Breast epithelium (tissue), 4 donors: Measurements from ENCODE around the gene TADA2A. TPM values are rescaled to one million over a fixed set of nuclear protein-coding genes. Genes with fewer than 3 reads are reported as not detected.

ENCODE experiments used
- DNase-seq, 2 donors: peaks; one replicate each; pipeline ENCODE4 v3.0.0-alpha.2; 2019; ENCODE audit warnings: low spot score in 2 of 2
- H3K27ac ChIP-seq, 2 donors: fragments of 200-600 bp; sonication (generic) in 1 of 2; one replicate each; pipeline ENCODE4 v1.5.1; 2016 to 2019; ENCODE audit warnings: mild to moderate bottlenecking in 1 of 2
- H3K27me3 ChIP-seq, 2 donors: fragments of 200-600 bp; sonication (generic) in 1 of 2; one replicate each; pipeline versions ENCODE4 v1.5.1 to v1.6.0; 2017 to 2019; ENCODE audit warnings: control low read depth in 1 of 2, mild to moderate bottlenecking in 1 of 2
- H3K36me3 ChIP-seq: fragments of 200-600 bp; one replicate; pipeline ENCODE4 v1.5.1; 2019
- H3K4me1 ChIP-seq, 2 donors: fragments of 200-600 bp; sonication (generic); one replicate each; pipeline ENCODE4 v1.5.1; 2016 to 2019; ENCODE audit warnings: control low read depth in 1 of 2
- H3K4me3 ChIP-seq, 3 donors: fragments of 200-600 bp; sonication (generic); 1 replicate in 2 of 3; 2 replicates in 1 of 3; pipeline ENCODE4 v1.5.1; 2016 to 2019; ENCODE audit warnings: mild to moderate bottlenecking in 3 of 3, moderate library complexity in 2 of 3
- H3K9me3 ChIP-seq, 2 donors: fragments of 200-600 bp; sonication (generic) in 1 of 2; one replicate each; pipeline ENCODE4 v1.5.1; 2016 to 2019; ENCODE audit warnings: control low read depth in 1 of 2
- POLR2A ChIP-seq: fragments of 450-650 bp; IDR thresholded peaks from one replicate; pipeline ENCODE4 v1.6.1; 2016; ENCODE audit warnings: antibody characterized with exemption, mild to moderate bottlenecking, moderate library complexity
- POLR2AphosphoS5 ChIP-seq, 3 donors: sonication (generic); formaldehyde crosslinking; IDR thresholded peaks; one replicate each; pipeline ENCODE4 v1.6.1; 2017; ENCODE audit warnings: antibody characterized with exemption in 3 of 3
- intact Hi-C: fragments of 100-400 bp; cut with DNase I; formaldehyde crosslinking; loops from one replicate; pipeline ENCODE4 v1.15.1; 2023; ENCODE audit warnings: low total_unique reads
- total RNA-seq, 3 donors: library from RNA; depleted of rRNA; stranded (reverse); fragments of >200 nt; gene quantifications; one replicate each; pipeline ENCODE4 v1.1.0, GENCODE V29; 2016
- TF ChIP-seq, protein P1 (sequence below), 3 donors: fragments of 450-650 bp; IDR thresholded peaks; one replicate each; pipeline ENCODE4 v1.5.1; 2016 to 2017; ENCODE audit warnings: antibody characterized with exemption in 3 of 3, mild to moderate bottlenecking in 3 of 3, moderate library complexity in 3 of 3

TADA2A gene
- total RNA-seq, 3 donors from 2014 or later, result 14.7 to 36.1 (median 26.3) TPM

DNA sequence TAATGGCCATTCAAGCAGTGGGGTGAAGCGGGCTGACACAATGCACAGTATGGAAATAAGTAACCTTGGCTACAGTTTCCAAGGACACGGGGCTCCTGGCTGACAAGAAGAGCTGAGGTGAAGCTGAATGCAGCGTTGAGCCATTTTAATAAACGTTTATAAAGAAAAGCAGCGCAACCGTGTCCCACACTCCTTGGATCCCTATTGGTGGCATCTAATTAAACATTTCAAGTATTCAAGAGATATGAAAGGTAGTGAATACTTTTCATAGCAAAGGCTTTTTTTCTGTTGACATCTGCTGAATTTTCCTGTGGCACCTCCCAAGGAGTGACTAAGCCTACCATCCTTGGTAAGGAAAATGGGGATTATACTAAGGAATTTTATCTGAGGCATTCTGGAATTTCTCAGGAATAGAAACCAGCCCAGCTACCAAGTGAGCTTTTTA, 109.5 kb downstream of the TADA2A start:
- Histone ChIP-seq H3K4me3 (no peak overlapping the region), H3K27me3 (no peaks in the 10 kb centered on the region), H3K36me3 (peaks cover 8% of the 10 kb centered on the region), H3K27ac (no peak overlapping the region), H3K4me1 (no peaks in the 10 kb centered on the region), H3K9me3 (no peaks in the 10 kb centered on the region)
- intact Hi-C loops, result no loop called here
- no peak for DNase-seq
- TF ChIP-seq POLR2AphosphoS5 (IDR thresholded peaks at IDR 0.05), result no peak
- TF ChIP-seq, protein P1, sequence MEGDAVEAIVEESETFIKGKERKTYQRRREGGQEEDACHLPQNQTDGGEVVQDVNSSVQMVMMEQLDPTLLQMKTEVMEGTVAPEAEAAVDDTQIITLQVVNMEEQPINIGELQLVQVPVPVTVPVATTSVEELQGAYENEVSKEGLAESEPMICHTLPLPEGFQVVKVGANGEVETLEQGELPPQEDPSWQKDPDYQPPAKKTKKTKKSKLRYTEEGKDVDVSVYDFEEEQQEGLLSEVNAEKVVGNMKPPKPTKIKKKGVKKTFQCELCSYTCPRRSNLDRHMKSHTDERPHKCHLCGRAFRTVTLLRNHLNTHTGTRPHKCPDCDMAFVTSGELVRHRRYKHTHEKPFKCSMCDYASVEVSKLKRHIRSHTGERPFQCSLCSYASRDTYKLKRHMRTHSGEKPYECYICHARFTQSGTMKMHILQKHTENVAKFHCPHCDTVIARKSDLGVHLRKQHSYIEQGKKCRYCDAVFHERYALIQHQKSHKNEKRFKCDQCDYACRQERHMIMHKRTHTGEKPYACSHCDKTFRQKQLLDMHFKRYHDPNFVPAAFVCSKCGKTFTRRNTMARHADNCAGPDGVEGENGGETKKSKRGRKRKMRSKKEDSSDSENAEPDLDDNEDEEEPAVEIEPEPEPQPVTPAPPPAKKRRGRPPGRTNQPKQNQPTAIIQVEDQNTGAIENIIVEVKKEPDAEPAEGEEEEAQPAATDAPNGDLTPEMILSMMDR (IDR thresholded peaks at IDR 0.05), result no peak
- no peak for TF ChIP-seq POLR2A

DNA sequence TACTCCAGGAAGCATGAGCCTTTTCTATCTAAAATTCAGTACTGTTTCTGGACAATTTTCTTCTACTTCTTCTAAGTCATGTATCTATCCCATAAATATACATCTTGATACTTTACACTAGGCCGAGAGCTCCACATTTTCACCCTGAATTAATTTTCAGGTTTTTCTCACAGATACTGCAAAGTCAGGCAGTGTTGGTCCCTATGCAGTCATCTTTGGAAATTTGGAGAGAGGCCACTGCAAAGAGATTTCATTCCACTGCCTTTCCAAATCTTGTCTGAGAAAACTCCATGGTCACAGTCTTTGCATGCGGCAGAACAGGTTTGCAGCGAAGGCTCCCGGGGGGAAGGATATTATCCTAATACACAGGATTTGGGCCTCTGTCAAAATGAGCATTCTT, 111.2 kb downstream of the TADA2A start:
- no peaks in the 10 kb centered on the region for H3K27me3 ChIP-seq
- H3K36me3 ChIP-seq, result no peaks in the 10 kb centered on the region
- DNase-seq, result no peak
- no peaks in the 10 kb centered on the region for H3K4me1 ChIP-seq
- intact Hi-C loops, result no loop called here
- no peak overlapping the region for H3K27ac ChIP-seq
- no peaks in the 10 kb centered on the region for H3K9me3 ChIP-seq
- no peak overlapping the region for H3K4me3 ChIP-seq
- no peak for TF ChIP-seq POLR2A
- no peak for TF ChIP-seq POLR2AphosphoS5 (IDR thresholded peaks at IDR 0.05)
- TF ChIP-seq, protein P1 (IDR thresholded peaks at IDR 0.05), result no peak

DNA sequence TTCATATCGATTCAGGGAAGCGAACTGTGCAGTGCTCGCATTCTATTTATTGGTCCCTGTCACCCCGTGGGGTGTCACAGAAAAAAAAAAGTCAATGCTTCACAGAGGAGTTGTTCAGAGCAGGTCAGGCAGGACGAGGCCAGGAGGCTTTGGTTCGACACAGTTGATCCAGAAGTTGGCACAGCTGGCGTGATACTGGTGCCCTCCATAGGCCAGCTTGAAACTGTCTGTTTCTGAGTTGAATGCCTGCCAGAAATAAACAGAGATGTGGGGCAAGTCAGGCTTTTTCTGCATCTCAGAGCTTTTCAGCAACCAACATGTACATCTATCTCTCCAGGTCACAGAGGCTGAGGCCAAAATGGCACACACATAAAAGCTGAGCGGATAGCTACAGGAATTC, 112.1 kb downstream of the TADA2A start:
- TF ChIP-seq POLR2A (no peak), POLR2AphosphoS5 (IDR thresholded peaks at IDR 0.05) (no peak)
- TF ChIP-seq, protein P1 (IDR thresholded peaks at IDR 0.05), result no peak
- Histone ChIP-seq H3K36me3 (no peaks in the 10 kb centered on the region), H3K4me1 (no peaks in the 10 kb centered on the region), H3K4me3 (no peak overlapping the region), H3K27me3 (no peaks in the 10 kb centered on the region), H3K9me3 (no peaks in the 10 kb centered on the region), H3K27ac (no peak overlapping the region)
- intact Hi-C loops, result no loop called here
- DNase-seq, result no peak

DNA sequence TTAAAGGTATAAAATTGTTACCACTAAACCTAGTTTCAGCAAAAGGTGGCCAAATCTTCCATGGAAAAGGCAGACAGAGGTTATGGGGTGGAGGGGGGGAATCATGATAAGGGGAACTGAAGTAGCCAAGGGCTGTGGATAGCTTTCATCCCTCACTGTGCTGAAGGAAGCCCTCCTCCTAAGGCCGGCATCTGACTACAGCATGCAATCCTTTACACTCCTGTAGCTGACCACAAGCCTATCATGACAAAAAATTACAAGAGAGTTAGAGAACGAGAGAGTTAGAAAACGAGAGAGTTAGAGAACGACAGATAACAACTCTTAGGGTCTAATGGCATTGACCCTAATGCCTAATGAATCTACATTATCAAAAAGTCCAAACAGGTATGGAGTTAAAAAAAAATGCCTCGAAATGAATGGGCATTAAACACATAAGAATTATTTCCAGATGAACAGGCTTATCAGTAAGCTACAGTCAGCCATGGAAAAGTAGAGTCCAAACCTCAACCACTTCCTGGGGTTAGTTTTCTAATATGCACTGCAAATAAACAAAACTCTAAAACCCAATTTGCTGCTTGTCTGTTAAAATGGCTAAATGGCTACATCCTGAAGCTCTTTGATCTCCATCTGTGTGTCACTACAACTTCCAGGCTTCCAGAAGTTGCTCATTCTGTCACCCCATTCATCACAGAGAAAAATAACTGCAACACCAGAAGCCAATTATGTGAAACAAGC, 112.7 kb downstream of the TADA2A start:
- no peaks in the 10 kb centered on the region for H3K36me3 ChIP-seq
- intact Hi-C loops, result no loop called here
- no peaks in the 10 kb centered on the region for H3K27me3 ChIP-seq
- H3K27ac ChIP-seq, result no peak overlapping the region
- H3K9me3 ChIP-seq, result no peaks in the 10 kb centered on the region
- TF ChIP-seq POLR2A (no peak), POLR2AphosphoS5 (IDR thresholded peaks at IDR 0.05) (no peak)
- TF ChIP-seq, protein P1 (IDR thresholded peaks at IDR 0.05), result no peak
- no peak overlapping the region for H3K4me3 ChIP-seq
- no peak for DNase-seq
- H3K4me1 ChIP-seq, result no peaks in the 10 kb centered on the region

DNA sequence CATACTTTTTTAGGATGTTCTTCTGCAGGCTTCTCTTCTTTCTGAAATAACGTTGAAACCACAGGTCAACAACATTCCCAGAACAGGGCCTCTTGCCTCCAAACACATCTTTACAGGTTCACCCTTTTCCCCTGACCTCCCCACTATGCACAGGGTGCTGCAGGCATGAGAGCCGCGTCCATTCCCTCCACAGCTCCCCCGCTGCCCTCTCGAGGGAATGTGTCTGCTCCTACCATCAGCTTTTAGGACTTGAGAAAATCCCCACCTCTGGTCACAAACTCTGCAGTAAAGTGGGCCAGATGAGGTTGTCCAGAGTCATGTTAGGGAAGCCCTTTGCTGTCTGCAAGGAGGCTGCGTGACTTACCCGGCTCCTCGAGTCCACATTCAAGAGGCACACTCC, 113.5 kb downstream of the TADA2A start:
- no peaks in the 10 kb centered on the region for H3K4me1 ChIP-seq
- H3K4me3 ChIP-seq, result no peak overlapping the region
- no peak for DNase-seq
- H3K27ac ChIP-seq, result no peak overlapping the region
- no peaks in the 10 kb centered on the region for H3K9me3 ChIP-seq
- intact Hi-C loops, result no loop called here
- TF ChIP-seq POLR2A, result no peak
- TF ChIP-seq POLR2AphosphoS5 (IDR thresholded peaks at IDR 0.05), result no peak
- TF ChIP-seq, protein P1 (IDR thresholded peaks at IDR 0.05), result no peak
- no peaks in the 10 kb centered on the region for H3K27me3 ChIP-seq
- H3K36me3 ChIP-seq, result no peaks in the 10 kb centered on the region
